Measurements from ENCODE around the gene SDE2.

SDE2 gene

DNA sequence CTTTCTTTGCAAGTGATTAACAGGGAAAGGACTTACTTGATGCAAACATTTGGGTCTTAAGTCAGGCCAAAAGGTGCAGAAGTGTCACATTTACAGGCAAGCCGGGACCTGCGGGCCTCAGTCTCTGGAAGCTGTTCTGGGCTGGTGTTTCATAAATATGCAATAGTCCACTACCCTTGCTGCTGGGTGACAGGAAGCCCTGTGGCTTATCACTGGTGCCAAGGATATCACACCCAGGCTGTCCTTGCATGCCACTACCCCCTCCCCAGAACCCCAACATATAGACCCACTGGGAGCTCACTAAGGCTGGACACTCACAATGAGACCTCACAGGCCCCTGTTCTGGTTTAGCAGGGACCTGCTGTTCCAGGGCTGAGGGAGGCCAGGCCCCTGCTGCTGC lies 54.8 kb downstream of the SDE2 start:
- Mint-ChIP-seq H3K9me3 (no peaks in the 10 kb centered on the region), H3K4me1 (peaks cover 56% of the 10 kb centered on the region), H3K27ac (peak overlapping the region in 1 of 3 experiments; percentile 72), H3K36me3 (ENCODE audit: low read depth) (no peaks in the 10 kb centered on the region), H3K27me3 (ENCODE audit: low read depth) (peaks cover 40% of the 10 kb centered on the region), H3K4me3 (no peak overlapping the region)
- TF ChIP-seq, protein P1, sequence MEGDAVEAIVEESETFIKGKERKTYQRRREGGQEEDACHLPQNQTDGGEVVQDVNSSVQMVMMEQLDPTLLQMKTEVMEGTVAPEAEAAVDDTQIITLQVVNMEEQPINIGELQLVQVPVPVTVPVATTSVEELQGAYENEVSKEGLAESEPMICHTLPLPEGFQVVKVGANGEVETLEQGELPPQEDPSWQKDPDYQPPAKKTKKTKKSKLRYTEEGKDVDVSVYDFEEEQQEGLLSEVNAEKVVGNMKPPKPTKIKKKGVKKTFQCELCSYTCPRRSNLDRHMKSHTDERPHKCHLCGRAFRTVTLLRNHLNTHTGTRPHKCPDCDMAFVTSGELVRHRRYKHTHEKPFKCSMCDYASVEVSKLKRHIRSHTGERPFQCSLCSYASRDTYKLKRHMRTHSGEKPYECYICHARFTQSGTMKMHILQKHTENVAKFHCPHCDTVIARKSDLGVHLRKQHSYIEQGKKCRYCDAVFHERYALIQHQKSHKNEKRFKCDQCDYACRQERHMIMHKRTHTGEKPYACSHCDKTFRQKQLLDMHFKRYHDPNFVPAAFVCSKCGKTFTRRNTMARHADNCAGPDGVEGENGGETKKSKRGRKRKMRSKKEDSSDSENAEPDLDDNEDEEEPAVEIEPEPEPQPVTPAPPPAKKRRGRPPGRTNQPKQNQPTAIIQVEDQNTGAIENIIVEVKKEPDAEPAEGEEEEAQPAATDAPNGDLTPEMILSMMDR (IDR thresholded peaks at IDR 0.05; ENCODE audit: unreplicated experiment in 3 of 3): no peak

DNA sequence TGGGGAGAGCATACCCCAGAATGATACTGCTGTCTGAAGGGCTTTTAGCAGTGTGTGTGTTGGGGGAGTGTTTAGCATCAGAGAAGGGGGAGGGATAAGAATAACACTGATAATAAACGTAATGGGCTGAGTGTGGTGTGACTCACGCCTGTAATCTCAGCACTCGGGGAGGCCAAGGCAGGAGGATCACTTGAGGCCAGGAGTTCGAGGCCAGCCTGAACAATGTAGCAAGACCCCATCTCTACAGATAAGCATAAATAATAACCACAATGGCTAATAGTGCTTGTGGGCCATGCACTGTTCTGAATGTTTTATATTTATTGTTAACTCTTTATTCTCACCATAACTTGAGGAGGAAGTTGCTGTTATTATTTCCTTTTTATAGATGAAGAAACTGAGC lies 55.6 kb downstream of the SDE2 start:
- Mint-ChIP-seq H3K27ac (peak overlapping the region; percentile 37 to 61 (median 53)), H3K9me3 (no peaks in the 10 kb centered on the region), H3K4me1 (peaks cover 48% of the 10 kb centered on the region), H3K4me3 (no peak overlapping the region), H3K27me3 (ENCODE audit: low read depth) (peaks cover 33% of the 10 kb centered on the region), H3K36me3 (ENCODE audit: low read depth) (no peaks in the 10 kb centered on the region)
- TF ChIP-seq, protein P1 (IDR thresholded peaks at IDR 0.05; ENCODE audit: unreplicated experiment in 3 of 3): no peak

DNA sequence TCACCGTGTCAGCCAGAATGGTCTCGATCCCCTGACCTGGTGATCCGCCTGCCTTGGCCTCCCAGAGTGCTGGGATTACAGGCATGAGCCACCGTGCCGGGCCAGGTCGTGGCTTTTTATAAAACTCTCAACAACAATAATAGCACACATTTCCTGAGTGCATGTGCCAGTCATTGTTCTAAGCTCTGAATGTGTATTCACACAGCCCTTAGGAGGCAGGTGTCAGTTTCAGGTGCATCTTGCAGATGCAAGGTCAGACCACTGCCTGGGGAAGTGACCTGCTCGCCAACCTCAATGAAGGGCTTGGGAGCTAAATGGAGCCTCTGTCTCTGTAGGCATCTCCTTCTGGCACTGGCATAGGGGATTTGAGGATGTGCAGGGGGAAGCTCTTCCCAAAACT lies 56.6 kb downstream of the SDE2 start:
- TF ChIP-seq, protein P1 (IDR thresholded peaks at IDR 0.05; ENCODE audit: unreplicated experiment in 3 of 3): no peak
- H3K9me3 Mint-ChIP-seq: no peaks in the 10 kb centered on the region
- no peaks in the 10 kb centered on the region for H3K36me3 Mint-ChIP-seq (ENCODE audit: low read depth)

DNA sequence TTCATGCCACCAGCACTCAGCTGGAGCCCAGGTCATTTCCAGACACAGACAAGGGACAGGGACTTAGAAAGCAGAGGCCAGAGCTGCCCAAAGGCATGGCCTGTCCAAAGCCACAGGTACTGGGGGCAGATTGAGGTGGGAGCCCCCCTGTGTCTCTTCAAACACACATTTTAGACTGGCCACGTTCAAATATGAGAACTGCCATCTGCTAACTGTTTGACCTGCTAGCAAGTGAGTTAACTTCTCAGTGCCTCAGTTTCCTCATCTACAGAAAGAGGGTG lies 57.3 kb downstream of the SDE2 start:
- peak overlapping the region; percentile 94 to 96 (median 96) for H3K27ac Mint-ChIP-seq
- no peaks in the 10 kb centered on the region for H3K9me3 Mint-ChIP-seq
- peaks cover 56% of the 10 kb centered on the region for H3K4me1 Mint-ChIP-seq
- peak overlapping the region in 1 of 3 experiments; percentile 31 for H3K4me3 Mint-ChIP-seq
- peaks cover 24% of the 10 kb centered on the region for H3K27me3 Mint-ChIP-seq (ENCODE audit: low read depth)
- TF ChIP-seq, protein P1 (IDR thresholded peaks at IDR 0.05; ENCODE audit: unreplicated experiment in 3 of 3): no peak
- H3K36me3 Mint-ChIP-seq (ENCODE audit: low read depth): no peaks in the 10 kb centered on the region

More for the DNA sequence above, 56.6 kb downstream of the SDE2 start:
- Mint-ChIP-seq H3K27ac (peak overlapping the region in 2 of 3 experiments; percentile 32 to 61), H3K4me1 (peaks cover 51% of the 10 kb centered on the region), H3K4me3 (no peak overlapping the region), H3K27me3 (ENCODE audit: low read depth) (peaks cover 28% of the 10 kb centered on the region)

DNA sequence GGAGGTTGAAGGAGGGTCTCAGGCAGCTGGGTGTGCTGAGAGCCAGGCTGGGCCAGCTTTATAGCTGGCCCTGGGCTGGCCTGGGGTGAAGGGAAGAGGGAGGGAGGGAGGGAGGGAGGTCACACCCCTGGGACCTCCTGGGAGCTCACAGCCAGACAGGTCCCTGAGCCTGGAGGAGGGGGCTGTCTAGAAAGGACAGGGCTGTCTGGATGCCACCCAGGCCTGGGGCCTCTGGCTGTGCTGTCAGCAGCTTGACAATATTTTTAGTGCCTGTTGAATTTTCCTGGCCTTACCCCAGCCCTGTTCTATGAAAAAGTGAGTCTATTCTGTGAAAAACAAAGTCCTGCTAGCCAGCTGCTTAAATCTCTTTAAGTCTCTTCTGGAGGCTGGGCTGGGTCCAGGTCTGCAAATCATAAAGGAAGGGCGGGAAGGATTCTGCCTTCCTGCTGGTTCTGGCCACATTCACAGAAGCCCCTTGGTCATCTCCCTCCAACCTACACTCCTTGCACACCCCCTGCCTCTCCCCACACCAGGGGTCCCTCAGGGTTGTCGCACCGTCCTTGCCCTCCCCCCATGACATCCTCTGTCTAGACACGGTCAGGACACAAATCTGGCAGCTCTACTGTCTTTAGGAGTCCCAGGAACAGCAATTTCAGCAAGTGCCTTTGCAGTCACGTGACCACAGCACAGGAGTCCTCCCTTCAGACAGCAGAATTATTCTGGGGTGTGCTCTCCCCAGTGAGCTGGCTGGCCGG lies 57.8 kb downstream of the SDE2 start, which contains the start of gene LEFTY2:
Gene LEFTY2 (minus strand): TSS at position 34 of the 755 bp plus-strand sequence. CDS start 80 bp downstream, outside the sequence.
- Mint-ChIP-seq H3K27me3 (ENCODE audit: low read depth) (peaks cover 24% of the 10 kb centered on the region), H3K36me3 (ENCODE audit: low read depth) (no peaks in the 10 kb centered on the region), H3K4me3 (peak within 1 kb of the TSS; percentile 31 to 41 (median 38)), H3K9me3 (no peaks in the 10 kb centered on the region), H3K27ac (peak within 1 kb of the TSS; percentile 94 to 96 (median 96)), H3K4me1 (peaks cover 59% of the 10 kb centered on the region)
- TF ChIP-seq, protein P1 (IDR thresholded peaks at IDR 0.05; ENCODE audit: unreplicated experiment in 3 of 3): no peak
